ENCODE results near the gene DNAH17. TPM values are rescaled to one million over a fixed set of nuclear protein-coding genes. Genes with fewer than 3 reads are reported as not detected.

DNAH17 gene
- total and polyA plus RNA-seq, 2 of the 13 experiments (the other 11 are each of a cell fraction or from before 2014, with no cell fraction given), result 0.86 to 1.6 TPM

DNA sequence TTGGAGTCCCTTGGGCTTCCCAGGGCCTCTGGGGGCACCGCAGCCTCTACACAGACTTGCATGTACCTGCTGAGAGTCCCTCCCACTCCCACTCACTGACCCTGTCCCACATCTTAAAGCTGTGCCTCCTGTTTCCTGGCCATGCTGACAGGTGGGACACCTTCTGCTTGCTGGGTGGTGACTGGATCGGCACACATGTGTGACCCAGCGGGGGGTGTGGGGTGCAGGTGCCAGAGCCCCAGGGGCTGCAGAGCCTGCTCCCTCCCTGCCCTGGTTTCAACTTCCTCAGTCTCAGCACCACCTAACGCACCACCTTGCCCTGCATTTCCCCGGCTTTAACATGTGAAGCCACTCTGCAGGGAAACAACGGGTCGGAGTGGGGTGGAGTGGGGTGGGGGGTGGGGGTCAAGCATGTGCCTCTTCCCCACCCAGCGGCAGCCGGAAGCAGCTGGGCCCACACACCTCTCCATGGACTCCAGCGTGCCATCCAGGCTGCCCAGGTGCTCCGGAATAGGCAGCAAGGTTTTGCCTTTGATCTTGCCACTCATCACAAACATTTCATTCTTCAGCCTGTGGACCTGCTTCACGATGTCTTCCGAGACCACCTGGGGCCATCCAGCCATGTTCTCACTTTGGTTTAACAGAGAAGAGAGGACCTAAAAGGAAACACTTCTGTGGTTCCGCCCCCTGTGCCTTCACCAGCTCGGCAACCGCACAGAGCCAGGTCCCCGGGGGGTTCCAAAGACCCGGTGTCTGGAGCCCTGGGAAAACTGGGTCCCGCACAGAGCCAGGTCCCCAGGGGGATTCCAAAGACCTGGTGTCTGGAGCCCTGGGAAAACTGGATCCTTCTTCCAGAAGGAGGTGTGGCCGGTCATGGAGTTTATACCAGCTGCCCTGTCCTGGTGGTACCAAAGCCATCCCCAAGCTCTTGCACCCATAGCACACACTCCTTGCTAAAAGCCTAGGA lies 4.7 kb downstream of the DNAH17 start:
- no TSS peak for BruUV-seq (replicated peaks)
- ChIA-PET CTCF (ENCODE audit: low intra/inter-chr PET ratio, low total read pairs) (no interaction called here), POLR2A (interaction anchor here (1.2 kb wide), 1 partner anchor 29 kb away, joined by 4 read pairs; no protein-coding TSS in a partner anchor)
- intact Hi-C loops (cut with micrococcal nuclease; ENCODE audit: unreplicated experiment) (no loop called here), in situ Hi-C loops (cut with HindIII; ENCODE audit: extremely low pct_ligation_motif_present, low pct_unique_long_range_greater_than_20kb) (no loop called here)
- no peaks in the 10 kb centered on the region for H3K36me3 ChIP-seq (replicated peaks in 1 of 2; ENCODE audit: control insufficient read depth in 1 of 2, insufficient read depth in 2 of 2, low read length in 2 of 2)
- H3K4me2 ChIP-seq (ENCODE audit: low read depth, low read length), result no peak overlapping the region
- TF ChIP-seq PRDM15 (CRISPR knock-in tag; IDR thresholded peaks at IDR 0.05) (peak; percentile 98), ZNF207 (IDR thresholded peaks at IDR 0.05; ENCODE audit: borderline replicate concordance) (no peak)
- H2AFZ ChIP-seq (ENCODE audit: low read length), result no peak overlapping the region
- DNase-seq (ENCODE audit: low spot score) (no peak), FAIRE-seq (no peak), ATAC-seq (no peak)
- H3K27ac ChIP-seq (ENCODE audit: extremely low read length, insufficient read depth, low read length), result no peak overlapping the region
- H3K4me1 ChIP-seq (ENCODE audit: insufficient read depth, low read length), result peaks cover 12% of the 10 kb centered on the region
- H3K79me2 ChIP-seq (ENCODE audit: insufficient read depth, low read length), result no peaks in the 10 kb centered on the region
- no peaks in the 10 kb centered on the region for H3K9me3 ChIP-seq (ENCODE audit: low read length)
- 71% methylated on average over 20 of the region's 20 CpGs for WGBS (ENCODE audit: low lambda C conversion rate)
- no peak overlapping the region for H3K4me3 ChIP-seq (replicated peaks in 1 of 3; ENCODE audit: insufficient read depth in 1 of 3, low read depth in 2 of 3, low read length in 3 of 3)
- no peaks in the 10 kb centered on the region for H3K27me3 ChIP-seq (ENCODE audit: control insufficient read depth in 1 of 2, insufficient read depth in 2 of 2, low read length in 2 of 2)
- no peak overlapping the region for H3K9ac ChIP-seq (ENCODE audit: insufficient read depth, low read depth, low read length)
- H4K20me1 ChIP-seq (ENCODE audit: insufficient read depth, low read length), result no peaks in the 10 kb centered on the region

DNA sequence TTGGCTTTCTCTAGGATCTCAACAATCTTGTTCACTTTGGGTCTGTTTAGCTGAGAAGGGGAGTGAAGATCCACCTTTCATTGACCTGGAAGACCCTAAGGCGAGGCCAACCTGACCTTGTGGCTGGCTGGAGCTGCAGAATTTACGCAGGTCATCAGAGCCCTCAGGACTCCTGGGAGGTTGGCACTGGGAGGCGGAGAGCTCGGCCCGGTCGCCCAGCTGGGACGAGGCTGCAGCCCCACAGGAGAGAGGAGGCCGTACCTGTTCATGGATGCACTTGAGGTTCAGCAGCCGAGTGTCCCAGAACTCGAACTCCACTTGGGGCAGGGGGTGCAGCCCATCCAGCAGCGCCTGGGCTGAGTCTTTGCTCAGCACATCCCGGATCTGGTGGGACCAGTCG lies 5.9 kb downstream of the DNAH17 start:
- Histone ChIP-seq H3K27me3 (ENCODE audit: control insufficient read depth in 1 of 2, insufficient read depth in 2 of 2, low read length in 2 of 2) (peaks cover 0 to 11% of the 10 kb centered on the region in 2 experiments; a peak in 1 of 5 replicates), H3K79me2 (ENCODE audit: insufficient read depth, low read length) (no peaks in the 10 kb centered on the region), H3K4me2 (ENCODE audit: low read depth, low read length) (no peak overlapping the region), H3K36me3 (replicated peaks in 1 of 2; ENCODE audit: control insufficient read depth in 1 of 2, insufficient read depth in 2 of 2, low read length in 2 of 2) (no peaks in the 10 kb centered on the region), H2AFZ (ENCODE audit: low read length) (no peak overlapping the region), H3K9ac (ENCODE audit: insufficient read depth, low read depth, low read length) (no peak overlapping the region), H3K4me3 (replicated peaks in 1 of 3; ENCODE audit: insufficient read depth in 1 of 3, low read depth in 2 of 3, low read length in 3 of 3) (no peak overlapping the region), H3K27ac (ENCODE audit: extremely low read length, insufficient read depth, low read length) (no peak overlapping the region), H4K20me1 (ENCODE audit: insufficient read depth, low read length) (no peaks in the 10 kb centered on the region), H3K4me1 (ENCODE audit: insufficient read depth, low read length) (peaks cover 22% of the 10 kb centered on the region), H3K9me3 (ENCODE audit: low read length) (no peaks in the 10 kb centered on the region)
- 80% methylated on average over 6 of the region's 13 CpGs for WGBS (ENCODE audit: low lambda C conversion rate)
- in situ Hi-C loops (cut with HindIII; ENCODE audit: extremely low pct_ligation_motif_present, low pct_unique_long_range_greater_than_20kb), result no loop called here
- ATAC-seq (no peak), FAIRE-seq (no peak), DNase-seq (ENCODE audit: low spot score) (no peak)
- BruUV-seq (replicated peaks), result no TSS peak
- CTCF ChIA-PET (ENCODE audit: low intra/inter-chr PET ratio, low total read pairs), result no interaction called here
- POLR2A ChIA-PET, result no interaction called here
- intact Hi-C loops (cut with micrococcal nuclease; ENCODE audit: unreplicated experiment), result no loop called here
- TF ChIP-seq ZNF264 (CRISPR knock-in tag; IDR thresholded peaks at IDR 0.05) (no peak), FOXO1 (CRISPR knock-in tag; IDR thresholded peaks at IDR 0.05) (no peak), HES4 (CRISPR knock-in tag; IDR thresholded peaks at IDR 0.05; ENCODE audit: borderline replicate concordance) (no peak), JUNB (CRISPR knock-in tag; IDR thresholded peaks at IDR 0.05; ENCODE audit: borderline replicate concordance) (no peak), TFE3 (CRISPR knock-in tag; IDR thresholded peaks at IDR 0.05) (no peak), CREB1 (IDR thresholded peaks at IDR 0.05) (no peak), CREB1 (CRISPR knock-in tag; IDR thresholded peaks at IDR 0.05) (no peak), ZKSCAN1 (IDR thresholded peaks at IDR 0.05; ENCODE audit: low read length) (no peak), MAFK (conservative IDR thresholded peaks at IDR 0.05 in 1 of 2, IDR thresholded peaks at IDR 0.05 in 1 of 2; ENCODE audit: low read length in 2 of 2) (no peak)
- TF ChIP-seq, protein P1, sequence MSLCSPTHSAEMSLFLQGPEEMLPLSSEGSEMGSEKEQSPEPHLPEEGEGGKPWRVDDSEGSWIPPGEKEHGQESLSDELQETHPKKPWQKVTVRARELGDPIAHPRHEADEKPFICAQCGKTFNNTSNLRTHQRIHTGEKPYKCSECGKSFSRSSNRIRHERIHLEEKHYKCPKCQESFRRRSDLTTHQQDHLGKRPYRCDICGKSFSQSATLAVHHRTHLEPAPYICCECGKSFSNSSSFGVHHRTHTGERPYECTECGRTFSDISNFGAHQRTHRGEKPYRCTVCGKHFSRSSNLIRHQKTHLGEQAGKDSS (CRISPR knock-in tag; IDR thresholded peaks at IDR 0.05; ENCODE audit: borderline replicate concordance, low read depth), result no peak

Measured in HepG2 (cell line).